K562 (cell line): ENCODE measurements around the gene TAOK2.

ENCODE experiments used
- DPF2 ChIP-seq: fragments of 450-650 bp; IDR thresholded peaks from 2 replicates; pipeline ENCODE4 v1.6.1; 2016
- IRF9 ChIP-seq: fragments of 450-650 bp; IDR thresholded peaks from 2 replicates; pipeline ENCODE4 v1.6.1; 2016; ENCODE audit warnings: missing biosample characterization, missing genetic modification characterization
- TF ChIP-seq, protein P1 (sequence below): fragments of 250-450 bp; sonication (Bioruptor Pico); IDR thresholded peaks from 2 replicates; pipeline ENCODE4 v1.8.0; 2021; ENCODE audit warnings: moderate library complexity, mild to moderate bottlenecking, inconsistent platforms

- no peak for TF ChIP-seq IRF9 (tag)
- TF ChIP-seq, protein P1, sequence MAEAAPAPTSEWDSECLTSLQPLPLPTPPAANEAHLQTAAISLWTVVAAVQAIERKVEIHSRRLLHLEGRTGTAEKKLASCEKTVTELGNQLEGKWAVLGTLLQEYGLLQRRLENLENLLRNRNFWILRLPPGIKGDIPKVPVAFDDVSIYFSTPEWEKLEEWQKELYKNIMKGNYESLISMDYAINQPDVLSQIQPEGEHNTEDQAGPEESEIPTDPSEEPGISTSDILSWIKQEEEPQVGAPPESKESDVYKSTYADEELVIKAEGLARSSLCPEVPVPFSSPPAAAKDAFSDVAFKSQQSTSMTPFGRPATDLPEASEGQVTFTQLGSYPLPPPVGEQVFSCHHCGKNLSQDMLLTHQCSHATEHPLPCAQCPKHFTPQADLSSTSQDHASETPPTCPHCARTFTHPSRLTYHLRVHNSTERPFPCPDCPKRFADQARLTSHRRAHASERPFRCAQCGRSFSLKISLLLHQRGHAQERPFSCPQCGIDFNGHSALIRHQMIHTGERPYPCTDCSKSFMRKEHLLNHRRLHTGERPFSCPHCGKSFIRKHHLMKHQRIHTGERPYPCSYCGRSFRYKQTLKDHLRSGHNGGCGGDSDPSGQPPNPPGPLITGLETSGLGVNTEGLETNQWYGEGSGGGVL (CRISPR knock-in tag), result no peak
- TF ChIP-seq DPF2, result no peak
These were observed 33.1 kb downstream of the TAOK2 start for GRCh38 chr16:30006659-30007377.
